Measurements from ENCODE around the gene ATP10A. TPM values are rescaled to one million over a fixed set of nuclear protein-coding genes. Genes with fewer than 3 reads are reported as not detected.
"Not testable (repeated sequence)": the region's sequence is repeated elsewhere in the genome, so short reads cannot be mapped to it uniquely, and the experiment has no call there.

Gene ATP10A
- total and polyA plus RNA-seq, 7 donors = 0.08 to 0.60 (median 0.36) TPM

- no peak overlapping the region for H3K4me3 ChIP-seq
- intact Hi-C loops (cut with DNase I) = no loop called here
- H3K36me3 ChIP-seq (ENCODE audit: insufficient read depth in 1 of 2, low read depth in 1 of 2) = no peaks in the 10 kb centered on the region
- H3K27me3 ChIP-seq (ENCODE audit: insufficient read depth in 3 of 3, low read length in 2 of 3) = peaks cover 0 to 15% (median 2%) of the 10 kb centered on the region in 3 donors
- WGBS, 3 donors = 77 to 81% (median 78%) methylated on average over 12 to 13 of the region's 13 CpGs
- ATAC-seq = no peak
- H3K27ac ChIP-seq = no peak overlapping the region
- H3K9me3 ChIP-seq = no peaks in the 10 kb centered on the region
- TF ChIP-seq, protein P1, sequence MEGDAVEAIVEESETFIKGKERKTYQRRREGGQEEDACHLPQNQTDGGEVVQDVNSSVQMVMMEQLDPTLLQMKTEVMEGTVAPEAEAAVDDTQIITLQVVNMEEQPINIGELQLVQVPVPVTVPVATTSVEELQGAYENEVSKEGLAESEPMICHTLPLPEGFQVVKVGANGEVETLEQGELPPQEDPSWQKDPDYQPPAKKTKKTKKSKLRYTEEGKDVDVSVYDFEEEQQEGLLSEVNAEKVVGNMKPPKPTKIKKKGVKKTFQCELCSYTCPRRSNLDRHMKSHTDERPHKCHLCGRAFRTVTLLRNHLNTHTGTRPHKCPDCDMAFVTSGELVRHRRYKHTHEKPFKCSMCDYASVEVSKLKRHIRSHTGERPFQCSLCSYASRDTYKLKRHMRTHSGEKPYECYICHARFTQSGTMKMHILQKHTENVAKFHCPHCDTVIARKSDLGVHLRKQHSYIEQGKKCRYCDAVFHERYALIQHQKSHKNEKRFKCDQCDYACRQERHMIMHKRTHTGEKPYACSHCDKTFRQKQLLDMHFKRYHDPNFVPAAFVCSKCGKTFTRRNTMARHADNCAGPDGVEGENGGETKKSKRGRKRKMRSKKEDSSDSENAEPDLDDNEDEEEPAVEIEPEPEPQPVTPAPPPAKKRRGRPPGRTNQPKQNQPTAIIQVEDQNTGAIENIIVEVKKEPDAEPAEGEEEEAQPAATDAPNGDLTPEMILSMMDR (IDR thresholded peaks at IDR 0.05) = no peak
- no peak for DNase-seq
- H3K4me1 ChIP-seq = peaks cover 19% of the 10 kb centered on the region
Observed at GRCh38 chr15:25858952-25859760, 4.0 kb downstream of the ATP10A start.

DNA sequence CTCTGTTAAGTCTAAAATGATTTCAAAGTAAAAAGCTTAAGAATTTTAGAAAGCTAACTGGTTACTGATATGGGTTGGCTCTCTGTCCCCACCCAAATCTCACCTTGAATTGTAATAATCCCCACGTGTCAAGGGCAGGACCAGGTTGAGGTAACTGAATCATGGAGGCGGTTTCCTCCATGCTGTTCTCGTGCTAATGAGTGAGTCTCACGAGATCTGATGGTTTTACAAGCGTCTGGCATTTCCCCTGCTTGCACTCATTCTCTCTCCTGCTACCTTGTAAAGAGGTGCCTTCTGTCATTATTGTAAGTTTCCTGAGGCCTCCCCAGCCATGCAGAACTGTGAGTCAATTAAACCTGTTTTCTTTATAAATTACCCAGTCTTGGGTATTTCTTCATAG is 7.1 kb downstream of the ATP10A start:
- H3K27ac ChIP-seq; ATAC-seq; intact Hi-C loops (cut with DNase I); H3K4me3 ChIP-seq; H3K27me3 ChIP-seq (ENCODE audit: insufficient read depth in 3 of 3, low read length in 2 of 3); H3K36me3 ChIP-seq (ENCODE audit: insufficient read depth in 1 of 2, low read depth in 1 of 2); H3K4me1 ChIP-seq; H3K9me3 ChIP-seq; DNase-seq: not testable (repeated sequence)
- WGBS, 3 donors = 78 to 79% (median 79%) methylated on average over 5 of the region's 5 CpGs

- intact Hi-C loops (cut with DNase I) = no loop called here
- DNase-seq (no peak), ATAC-seq (no peak)
- WGBS, 3 donors = 57 to 70% (median 63%) methylated on average over 4 of the region's 4 CpGs
- Histone ChIP-seq H3K27ac (no peak overlapping the region), H3K4me1 (peaks cover 7% of the 10 kb centered on the region), H3K27me3 (ENCODE audit: insufficient read depth in 3 of 3, low read length in 2 of 3) (no peaks in the 10 kb centered on the region), H3K36me3 (ENCODE audit: insufficient read depth in 1 of 2, low read depth in 1 of 2) (no peaks in the 10 kb centered on the region), H3K9me3 (no peaks in the 10 kb centered on the region), H3K4me3 (no peak overlapping the region)
- TF ChIP-seq, protein P1 (IDR thresholded peaks at IDR 0.05) = no peak
Observed at GRCh38 chr15:25852661-25853524, 10.2 kb downstream of the ATP10A start.

DNA sequence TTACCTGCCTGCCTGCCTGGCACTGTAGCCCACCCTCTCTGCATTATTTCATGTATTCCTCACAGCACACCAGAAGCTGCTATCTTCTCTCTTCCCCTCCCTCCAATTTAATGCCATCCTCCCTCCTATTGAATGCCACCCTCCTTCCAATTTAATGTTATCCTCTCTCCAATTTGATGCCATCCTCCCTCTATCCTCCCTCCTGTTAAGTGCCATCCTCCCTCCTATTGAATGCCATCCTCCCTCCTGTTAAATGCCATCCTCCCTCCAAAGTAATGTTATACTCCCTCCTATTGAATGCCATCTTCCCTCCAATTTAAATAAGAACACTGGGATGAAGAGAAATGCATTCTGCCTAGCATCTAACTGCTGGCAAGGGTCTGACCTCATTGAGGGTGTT is 11.1 kb downstream of the ATP10A start:
- Histone ChIP-seq H3K4me1 (peaks cover 7% of the 10 kb centered on the region), H3K27me3 (ENCODE audit: insufficient read depth in 3 of 3, low read length in 2 of 3) (no peaks in the 10 kb centered on the region), H3K9me3 (no peaks in the 10 kb centered on the region), H3K36me3 (ENCODE audit: insufficient read depth in 1 of 2, low read depth in 1 of 2) (no peaks in the 10 kb centered on the region), H3K4me3 (no peak overlapping the region), H3K27ac (no peak overlapping the region)
- TF ChIP-seq, protein P1 (IDR thresholded peaks at IDR 0.05) = no peak
- intact Hi-C loops (cut with DNase I) = no loop called here
- no peak for ATAC-seq
- DNase-seq = no peak
